Measurements from ENCODE around the gene RIN1. TPM values are rescaled to one million over a fixed set of nuclear protein-coding genes. Genes with fewer than 3 reads are reported as not detected.

RIN1 gene
- total RNA-seq, 1 experiment from 2014 or later = 11.7 TPM

GRCh38 chr11:66314561-66315497 is 21.4 kb downstream of the RIN1 start:
- Mint-ChIP-seq H3K27me3 (ENCODE audit: insufficient read depth, unreplicated experiment) (no peaks in the 10 kb centered on the region), H3K4me3 (ENCODE audit: unreplicated experiment) (no peak overlapping the region), H3K27ac (ENCODE audit: unreplicated experiment) (no peak overlapping the region), H3K9me3 (ENCODE audit: unreplicated experiment) (peaks cover 13% of the 10 kb centered on the region), H3K4me1 (ENCODE audit: low read depth, unreplicated experiment) (peaks cover 13% of the 10 kb centered on the region), H3K36me3 (ENCODE audit: insufficient read depth, unreplicated experiment) (peaks cover 17% of the 10 kb centered on the region)
- Histone ChIP-seq H3K4me1 (peaks cover 31% of the 10 kb centered on the region), H3K4me3 (ENCODE audit: low read depth, low read length) (no peak overlapping the region), H3K9me3 (peaks cover 5% of the 10 kb centered on the region; the same call in 1 of the 2 replicates), H3K27me3 (replicated peaks; ENCODE audit: control insufficient read depth, insufficient read depth, low read length) (no peaks in the 10 kb centered on the region), H3K36me3 (ENCODE audit: control insufficient read depth, insufficient read depth, low read length) (no peaks in the 10 kb centered on the region)
- BruUV-seq (replicated peaks) = no TSS peak
- TF ChIP-seq, protein P1, sequence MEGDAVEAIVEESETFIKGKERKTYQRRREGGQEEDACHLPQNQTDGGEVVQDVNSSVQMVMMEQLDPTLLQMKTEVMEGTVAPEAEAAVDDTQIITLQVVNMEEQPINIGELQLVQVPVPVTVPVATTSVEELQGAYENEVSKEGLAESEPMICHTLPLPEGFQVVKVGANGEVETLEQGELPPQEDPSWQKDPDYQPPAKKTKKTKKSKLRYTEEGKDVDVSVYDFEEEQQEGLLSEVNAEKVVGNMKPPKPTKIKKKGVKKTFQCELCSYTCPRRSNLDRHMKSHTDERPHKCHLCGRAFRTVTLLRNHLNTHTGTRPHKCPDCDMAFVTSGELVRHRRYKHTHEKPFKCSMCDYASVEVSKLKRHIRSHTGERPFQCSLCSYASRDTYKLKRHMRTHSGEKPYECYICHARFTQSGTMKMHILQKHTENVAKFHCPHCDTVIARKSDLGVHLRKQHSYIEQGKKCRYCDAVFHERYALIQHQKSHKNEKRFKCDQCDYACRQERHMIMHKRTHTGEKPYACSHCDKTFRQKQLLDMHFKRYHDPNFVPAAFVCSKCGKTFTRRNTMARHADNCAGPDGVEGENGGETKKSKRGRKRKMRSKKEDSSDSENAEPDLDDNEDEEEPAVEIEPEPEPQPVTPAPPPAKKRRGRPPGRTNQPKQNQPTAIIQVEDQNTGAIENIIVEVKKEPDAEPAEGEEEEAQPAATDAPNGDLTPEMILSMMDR (IDR thresholded peaks at IDR 0.05; ENCODE audit: insufficient read depth in 1 of 2, low read depth in 1 of 2, low read length in 1 of 2, severe bottlenecking in 1 of 2, unreplicated experiment in 1 of 2) = no peak
- intact Hi-C loops (cut with micrococcal nuclease; ENCODE audit: unreplicated experiment) = no loop called here
- ChIA-PET POLR2A (interaction anchor here (0.5 kb wide), 1 partner anchor 56 kb away, joined by 5 read pairs; no protein-coding TSS in a partner anchor), CTCF (interaction anchor here (0.6 kb wide), 1 partner anchor 47 kb away, joined by 4 read pairs; no protein-coding TSS in a partner anchor)
- no peak for DNase-seq

DNA sequence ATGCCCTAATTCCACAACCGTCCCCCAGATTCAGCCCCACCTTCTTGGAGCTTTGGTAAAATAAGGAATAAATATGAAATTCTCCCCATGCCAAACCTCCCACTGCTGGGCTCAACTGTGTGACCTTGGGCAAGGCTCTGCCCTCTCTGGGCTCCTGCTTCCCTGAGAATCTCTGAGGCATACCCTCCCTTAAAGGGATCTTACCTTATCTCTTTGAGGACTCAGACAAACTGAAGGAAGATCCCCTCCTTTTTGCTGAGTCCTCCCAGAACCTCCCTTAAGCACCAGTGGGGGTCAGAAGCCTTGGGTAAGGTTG is 22.1 kb downstream of the RIN1 start:
- peak overlapping the region; percentile 87 for H3K4me3 Mint-ChIP-seq (ENCODE audit: unreplicated experiment)
- H3K9me3 ChIP-seq = no peaks in the 10 kb centered on the region
- no TSS peak for BruUV-seq (replicated peaks)

More for the DNA sequence above, 22.1 kb downstream of the RIN1 start:
- intact Hi-C loops (cut with micrococcal nuclease; ENCODE audit: unreplicated experiment) = no loop called here
- Mint-ChIP-seq H3K4me1 (ENCODE audit: low read depth, unreplicated experiment) (peaks cover 10% of the 10 kb centered on the region), H3K36me3 (ENCODE audit: insufficient read depth, unreplicated experiment) (peaks cover 17% of the 10 kb centered on the region), H3K27me3 (ENCODE audit: insufficient read depth, unreplicated experiment) (no peaks in the 10 kb centered on the region), H3K9me3 (ENCODE audit: unreplicated experiment) (peaks cover 6% of the 10 kb centered on the region), H3K27ac (ENCODE audit: unreplicated experiment) (peak overlapping the region; percentile 91)
- no peaks in the 10 kb centered on the region for H3K27me3 ChIP-seq (replicated peaks; ENCODE audit: control insufficient read depth, insufficient read depth, low read length)
- TF ChIP-seq, protein P1 (IDR thresholded peaks at IDR 0.05; ENCODE audit: insufficient read depth in 1 of 2, low read depth in 1 of 2, low read length in 1 of 2, severe bottlenecking in 1 of 2, unreplicated experiment in 1 of 2) = no peak
- DNase-seq = no peak
- POLR2A ChIA-PET = no interaction called here
- H3K4me1 ChIP-seq = peaks cover 31% of the 10 kb centered on the region
- H3K4me3 ChIP-seq (ENCODE audit: low read depth, low read length) = no peak overlapping the region
- H3K36me3 ChIP-seq (ENCODE audit: control insufficient read depth, insufficient read depth, low read length) = no peaks in the 10 kb centered on the region
- CTCF ChIA-PET = interaction anchor here (3.3 to 3.4 kb wide), 2 partner anchors 21 to 25 kb away, joined by 43 to 90 read pairs; partner anchors contain the start of genes RIN1 and YIF1A

Data from Caco-2 (cell line).